Measurements from ENCODE around the gene C22orf39.

Gene C22orf39

DNA sequence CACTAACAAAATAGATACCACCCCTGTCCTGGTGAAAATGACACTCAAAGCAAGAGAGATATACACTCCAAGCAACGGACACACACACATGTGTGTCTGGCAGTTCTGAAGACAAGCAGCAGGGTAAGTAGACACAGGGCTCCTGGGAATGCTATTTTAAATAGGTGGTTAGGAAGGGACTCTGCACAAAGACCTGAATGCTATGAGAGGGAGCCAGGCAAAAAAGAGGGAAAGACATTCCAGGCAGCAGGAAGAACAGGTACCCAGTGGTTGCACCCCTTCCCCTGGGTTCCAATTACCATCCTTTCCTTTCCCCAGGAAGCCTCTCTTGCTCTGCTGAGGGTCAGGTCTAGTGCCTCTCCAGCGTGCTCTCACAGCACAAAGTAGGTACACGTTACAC lies 28.5 kb upstream of the C22orf39 start:
- FAIRE-seq = no peak

DNA sequence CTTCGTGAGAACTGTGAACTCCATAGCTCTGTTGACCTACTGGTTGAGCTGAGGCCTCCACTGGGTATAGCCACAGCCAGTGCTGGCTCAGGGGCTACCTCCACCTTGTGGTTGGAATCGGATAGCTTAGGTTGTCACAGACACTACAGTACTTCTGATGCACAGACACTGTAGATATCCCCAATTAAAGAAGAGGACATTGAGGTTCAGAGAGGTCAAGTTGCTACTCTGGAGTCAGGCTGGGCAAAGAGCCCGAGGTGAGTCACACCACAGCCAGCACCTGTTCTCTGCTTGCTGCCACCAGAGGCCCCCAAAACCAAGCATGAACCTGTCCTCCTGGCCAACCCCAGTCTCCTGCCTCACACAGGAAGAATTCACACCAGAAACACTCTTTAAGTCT lies 26.1 kb upstream of the C22orf39 start:
- no peak for FAIRE-seq

DNA sequence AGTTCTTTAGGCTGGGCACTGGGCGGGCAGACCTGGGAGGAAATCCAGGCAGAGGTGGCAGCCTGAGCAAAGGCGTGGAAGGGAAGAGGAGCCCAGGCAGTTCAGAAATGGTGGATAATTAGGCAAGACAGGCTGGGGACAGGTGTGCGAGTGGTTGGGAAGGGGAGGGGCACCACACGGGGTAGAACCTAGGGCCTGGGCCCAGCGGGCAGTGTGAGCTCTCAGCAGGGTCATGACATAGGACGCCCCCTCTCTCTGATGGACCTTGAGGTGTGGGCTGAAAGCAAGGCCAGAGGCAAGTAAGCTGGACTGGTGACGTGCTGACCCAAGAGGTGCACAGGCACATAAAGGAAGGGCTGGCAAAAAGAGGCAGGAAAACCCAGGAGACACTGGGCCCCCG lies 24.7 kb upstream of the C22orf39 start:
- FAIRE-seq = no peak

DNA sequence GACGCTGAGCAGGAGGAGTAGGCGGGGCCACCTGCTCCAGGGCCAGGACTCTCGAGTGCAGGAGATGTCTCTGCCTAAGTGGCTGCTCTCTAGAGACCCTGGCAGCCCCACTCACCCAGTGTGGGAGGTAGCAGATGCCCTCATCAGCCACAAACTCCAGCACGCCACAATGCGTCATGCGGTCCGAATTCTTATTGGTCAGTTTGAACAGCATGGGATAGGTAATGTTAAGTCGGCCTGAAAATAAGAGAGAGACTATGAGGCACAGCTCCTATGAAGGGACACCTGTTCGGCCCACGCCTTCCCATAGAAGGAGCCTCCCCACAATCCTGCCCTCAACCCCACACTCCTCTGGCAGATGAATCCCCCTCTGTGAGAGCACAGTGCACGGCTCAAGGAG lies 24.1 kb upstream of the C22orf39 start:
- no peak for FAIRE-seq

DNA sequence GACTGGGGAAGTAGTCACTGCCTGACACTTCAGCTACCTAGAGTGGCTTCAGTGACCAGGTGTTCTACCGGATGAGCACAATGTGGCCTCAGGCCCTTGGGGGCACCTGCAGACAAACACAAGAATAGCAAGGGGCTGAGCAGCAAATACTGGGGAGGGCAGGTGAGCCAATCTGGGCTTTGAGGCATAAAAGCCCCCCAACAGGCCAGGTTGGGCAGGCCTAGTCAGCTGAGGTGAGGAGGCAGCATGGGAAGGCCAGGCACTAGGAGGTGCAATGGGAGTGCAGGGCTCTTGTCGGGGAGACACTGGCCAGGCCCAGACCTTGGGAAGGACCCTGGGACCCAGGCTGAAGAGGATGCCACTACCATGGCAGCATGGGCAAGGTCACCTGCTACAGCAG lies 22.5 kb upstream of the C22orf39 start:
- no peak for FAIRE-seq

DNA sequence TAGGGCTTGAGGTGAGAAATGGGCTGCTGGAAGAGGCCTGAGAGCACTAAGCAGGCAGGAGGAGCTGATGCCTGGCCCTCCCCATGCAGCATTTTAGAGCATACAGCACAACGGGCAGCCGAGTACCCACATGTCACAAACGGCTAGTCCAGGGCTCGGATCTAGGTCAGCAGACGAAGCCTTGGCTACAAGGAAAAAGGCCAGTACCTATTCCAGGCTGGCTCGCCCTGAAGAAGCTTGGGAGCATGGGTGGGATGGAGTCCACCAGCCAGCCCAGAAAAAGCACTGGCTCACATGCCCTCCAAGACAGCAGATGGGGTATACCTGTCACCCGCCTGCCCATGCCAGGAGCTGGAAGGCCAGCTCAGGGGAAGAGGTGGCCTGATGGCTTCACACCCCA lies 21.9 kb upstream of the C22orf39 start:
- FAIRE-seq = no peak

DNA sequence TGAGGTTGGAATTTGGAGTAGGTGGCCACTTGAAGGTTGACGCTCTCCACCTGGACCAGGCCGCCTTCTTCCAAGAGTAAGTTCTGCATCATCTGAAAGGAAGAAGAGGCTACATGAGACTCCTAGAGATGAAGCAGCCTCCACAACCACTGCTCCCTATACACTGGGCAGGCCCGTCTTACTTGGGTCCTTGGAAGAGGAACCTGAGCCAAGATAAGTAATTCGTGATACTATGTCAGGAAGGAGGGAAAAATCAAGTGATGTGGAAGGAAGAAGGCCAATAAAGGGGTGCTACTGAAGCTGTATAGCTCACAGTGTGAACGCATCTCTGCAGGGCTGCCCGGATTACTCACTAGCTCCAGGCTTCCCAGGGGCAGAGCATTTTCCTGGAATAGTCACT lies 20.4 kb upstream of the C22orf39 start:
- no peak for FAIRE-seq

DNA sequence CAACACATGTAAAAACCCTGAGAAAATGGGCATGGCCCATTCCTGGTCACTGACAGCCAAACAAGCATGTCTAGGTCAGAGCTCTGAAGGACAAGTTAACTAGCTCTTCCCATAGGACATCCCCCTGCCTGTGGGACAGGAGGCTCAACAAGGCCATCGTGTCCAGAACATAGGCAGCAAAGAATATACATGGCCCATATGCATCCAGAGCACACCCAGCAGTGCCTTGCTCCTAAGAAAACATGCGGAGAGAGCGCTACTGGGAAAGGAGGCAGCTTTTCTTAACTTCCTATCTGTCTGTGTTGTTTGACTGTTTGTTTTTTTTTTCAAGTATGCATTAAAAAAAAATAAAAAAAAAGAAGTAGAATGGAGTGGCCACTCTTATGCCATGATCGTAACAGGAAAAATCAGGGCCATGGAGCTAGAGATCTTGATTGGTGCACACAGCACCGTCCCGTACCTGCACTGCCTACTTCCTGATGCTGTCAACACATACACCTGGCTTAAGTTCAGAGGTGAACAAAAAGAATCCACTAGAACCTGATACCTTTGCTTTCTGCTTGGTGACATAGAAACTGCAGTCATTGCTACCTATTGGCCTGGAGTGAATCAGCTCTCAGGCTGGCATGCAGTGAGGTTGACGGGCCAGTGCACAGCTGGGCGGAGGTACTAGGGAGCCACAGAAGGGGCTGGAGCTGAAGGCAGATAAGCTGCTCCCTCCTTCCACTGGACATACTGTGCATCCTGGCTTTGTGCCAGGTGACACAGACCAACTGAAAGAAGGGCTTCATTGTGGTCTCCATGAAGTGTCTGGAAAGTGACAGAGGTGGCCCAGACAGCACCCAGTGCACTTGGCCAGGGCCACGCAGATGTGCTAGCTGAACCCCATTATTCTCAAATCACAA lies 19.6 kb upstream of the C22orf39 start:
- FAIRE-seq = no peak

DNA sequence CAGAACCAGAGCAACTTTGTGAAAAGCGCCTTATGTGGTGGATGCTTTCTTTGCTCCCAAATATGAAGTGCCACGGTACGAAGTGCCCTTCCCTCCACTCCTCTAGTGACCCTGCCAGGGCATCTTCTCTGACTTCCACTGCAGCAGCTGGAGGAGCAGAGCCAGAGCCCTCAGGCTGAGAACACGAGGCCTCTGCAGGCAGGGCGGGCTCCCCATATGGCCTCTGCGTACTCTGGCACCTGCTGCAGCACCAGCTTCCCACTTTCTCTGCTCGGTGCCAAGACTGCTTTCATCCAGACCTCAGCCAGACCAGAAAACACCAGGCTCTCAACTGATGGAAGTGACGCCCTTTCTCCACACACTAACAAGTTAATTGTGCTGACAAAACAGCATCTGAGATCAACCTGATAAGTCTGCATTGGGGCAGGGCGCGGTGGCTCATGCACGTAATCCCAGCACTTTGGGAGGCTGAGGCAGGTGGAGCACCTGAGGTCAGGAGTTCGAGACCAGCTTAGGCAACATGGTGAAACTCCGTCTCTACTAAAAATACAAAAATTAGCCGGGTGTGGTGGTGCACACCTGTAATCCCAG lies 18.7 kb upstream of the C22orf39 start:
- no peak for FAIRE-seq

DNA sequence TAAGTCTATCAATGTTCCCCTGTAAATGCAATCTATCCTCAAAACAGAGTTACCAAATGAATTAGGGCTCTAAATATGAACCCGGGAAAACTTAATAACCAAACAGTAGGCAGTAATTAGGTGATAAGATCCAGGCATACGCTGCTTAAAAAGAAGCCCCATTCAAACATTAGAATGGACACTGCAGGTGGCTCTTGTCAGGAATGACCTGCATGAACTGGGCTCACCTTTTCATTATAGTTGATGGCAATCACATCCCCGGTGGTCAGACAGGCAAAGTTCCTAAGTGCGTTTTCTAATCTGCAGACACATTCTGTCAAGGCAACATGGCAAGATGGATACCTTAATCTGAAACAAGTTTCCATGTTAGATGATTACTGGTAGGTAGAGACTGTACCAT lies 17.5 kb upstream of the C22orf39 start:
- no peak for FAIRE-seq

DNA sequence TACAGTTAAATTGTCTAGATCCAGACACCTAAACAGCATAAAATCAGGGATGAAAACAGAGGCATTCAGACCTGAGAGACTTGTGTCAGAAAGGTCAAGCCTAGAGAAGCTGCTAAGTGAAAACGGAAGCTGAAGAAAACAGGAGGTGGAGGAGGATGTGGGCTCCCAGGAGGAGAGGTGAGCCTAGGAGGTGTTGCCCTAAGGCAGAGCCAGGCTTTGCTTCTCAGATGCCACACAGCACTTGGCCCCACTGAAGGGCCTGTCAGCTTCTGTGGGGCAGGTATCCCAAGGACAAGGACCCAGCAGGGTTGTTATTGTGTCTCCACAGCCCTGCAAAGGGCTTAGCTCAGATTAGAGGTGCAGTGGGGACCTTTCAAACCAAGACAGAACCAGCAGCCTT lies 17.0 kb upstream of the C22orf39 start:
- FAIRE-seq = no peak

DNA sequence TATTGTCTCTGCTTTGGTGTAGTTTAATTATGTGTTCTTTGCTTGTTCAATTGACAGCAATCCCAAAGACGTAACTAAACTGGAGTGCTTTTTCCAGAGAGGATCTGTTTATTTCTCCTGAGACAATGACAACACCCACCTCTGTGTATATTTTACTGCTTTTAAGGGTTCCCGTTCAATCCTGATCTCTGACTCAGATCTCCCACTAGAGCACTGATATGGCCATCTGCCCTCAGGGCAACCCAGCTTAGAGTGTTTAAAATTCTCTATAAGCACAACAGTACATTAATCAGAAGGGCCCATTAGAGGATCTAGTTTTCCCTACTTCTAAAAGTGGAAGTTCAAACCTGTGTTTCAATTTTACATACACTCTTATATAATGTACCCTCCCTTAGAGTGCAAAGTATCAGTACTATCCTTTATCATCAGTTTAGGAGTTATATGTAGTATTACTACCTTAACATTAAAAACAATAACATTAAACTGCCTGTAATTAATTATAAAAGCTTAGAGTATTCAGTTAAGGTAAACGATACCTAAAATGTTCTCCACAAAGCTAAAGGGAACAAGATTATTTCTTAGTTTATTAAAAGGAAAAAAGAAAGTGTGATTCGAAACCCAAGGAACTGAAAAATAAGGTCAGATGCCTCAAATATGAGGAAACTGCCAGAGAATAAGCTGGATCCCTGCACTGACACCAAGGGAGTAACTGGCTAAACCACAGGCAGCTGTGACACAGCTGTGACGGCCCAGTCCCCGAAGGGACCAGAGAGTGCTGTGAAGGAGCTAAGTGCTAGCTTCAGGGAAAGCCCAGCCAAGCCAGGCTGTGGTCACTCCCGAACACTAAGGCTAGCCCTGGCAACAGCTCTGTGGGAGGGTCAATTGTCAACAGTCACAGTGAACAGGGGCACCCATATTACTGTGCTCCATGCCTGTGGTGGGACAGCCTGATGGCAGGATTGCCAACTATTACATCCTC lies 16.3 kb upstream of the C22orf39 start:
- no peak for FAIRE-seq

DNA sequence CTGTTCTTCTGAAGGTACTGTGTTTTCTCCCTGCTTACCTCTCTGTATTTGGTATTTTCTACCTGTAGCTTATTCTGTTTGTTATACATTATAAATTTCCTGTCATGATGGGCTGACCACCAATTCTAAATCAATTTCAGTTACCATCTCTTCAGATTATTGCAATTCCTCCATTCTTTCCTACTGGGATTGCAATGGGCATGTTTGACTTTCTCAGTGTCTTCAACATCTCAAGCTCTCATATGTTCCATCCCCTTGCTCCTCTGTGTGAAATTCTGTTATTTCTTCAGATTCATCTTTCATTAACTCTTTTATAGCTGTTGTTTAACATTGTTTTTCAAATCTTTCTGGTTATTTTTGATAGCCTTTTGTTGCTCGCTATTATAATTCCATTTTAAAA lies 15.5 kb upstream of the C22orf39 start:
- no peak for FAIRE-seq

DNA sequence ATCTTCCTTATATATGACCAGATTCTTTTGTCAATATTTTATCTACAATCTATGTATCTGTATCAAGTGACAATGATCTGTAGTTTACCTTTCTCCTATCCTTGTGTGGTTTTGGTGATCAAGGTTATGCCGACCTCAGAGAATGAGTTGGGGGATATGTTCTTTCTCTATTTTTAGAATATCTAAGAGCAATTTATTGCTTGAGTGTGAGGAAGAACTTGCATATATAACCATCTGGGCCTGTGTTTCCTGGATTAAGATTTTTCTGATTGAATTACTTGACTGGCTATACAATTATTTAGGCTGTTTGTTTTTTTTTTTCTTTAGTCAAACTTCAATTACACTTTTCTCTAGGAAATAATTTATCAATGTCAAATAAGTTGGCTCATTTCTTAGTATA lies 14.0 kb upstream of the C22orf39 start:
- FAIRE-seq = no peak

DNA sequence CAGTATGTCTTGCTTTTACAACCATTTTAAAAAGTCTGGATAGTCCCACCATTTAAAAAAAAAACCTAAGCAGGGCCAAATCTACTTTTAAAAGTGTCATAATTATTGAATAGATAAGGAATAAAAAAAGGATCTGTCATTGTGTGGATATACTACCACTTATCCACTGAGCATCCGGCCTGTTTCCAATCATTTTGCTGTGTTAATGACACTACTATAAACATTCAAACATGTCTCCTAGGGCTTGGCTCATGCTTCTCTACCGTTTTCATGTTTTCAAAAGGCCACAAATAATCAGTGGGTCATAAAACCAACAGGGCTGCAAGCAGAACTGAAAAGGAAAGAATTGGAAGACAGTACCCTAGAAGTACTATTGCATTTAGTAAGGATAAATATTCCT lies 12.5 kb upstream of the C22orf39 start:
- FAIRE-seq = no peak

DNA sequence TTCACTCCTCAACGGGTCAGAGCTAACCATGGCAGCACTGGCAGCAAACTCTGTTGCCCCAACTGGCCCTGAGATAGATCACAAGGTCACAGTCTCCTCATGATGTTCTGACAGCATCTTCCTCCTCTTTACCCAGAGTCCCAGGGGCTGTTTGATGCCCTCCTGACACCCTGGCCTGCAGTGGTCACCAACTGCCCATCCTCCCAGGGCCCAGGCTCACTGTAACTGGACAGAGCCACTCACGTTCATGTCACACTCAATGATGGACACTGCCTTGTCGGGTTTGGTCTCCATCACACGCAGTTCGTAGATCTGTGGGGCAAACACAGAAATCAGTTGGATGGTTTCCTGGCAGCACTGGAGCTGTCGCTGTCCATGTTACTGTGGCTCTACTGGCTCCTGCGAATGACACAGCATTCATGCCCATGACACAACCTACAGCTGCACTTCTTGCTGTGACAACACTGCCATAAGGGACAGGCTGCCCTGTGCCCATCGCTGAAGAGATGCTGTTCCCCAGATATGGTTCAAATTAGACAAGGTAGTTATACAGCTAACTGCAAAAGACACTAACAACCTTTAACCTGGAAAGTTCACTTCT lies 10.4 kb upstream of the C22orf39 start:
- FAIRE-seq = no peak

DNA sequence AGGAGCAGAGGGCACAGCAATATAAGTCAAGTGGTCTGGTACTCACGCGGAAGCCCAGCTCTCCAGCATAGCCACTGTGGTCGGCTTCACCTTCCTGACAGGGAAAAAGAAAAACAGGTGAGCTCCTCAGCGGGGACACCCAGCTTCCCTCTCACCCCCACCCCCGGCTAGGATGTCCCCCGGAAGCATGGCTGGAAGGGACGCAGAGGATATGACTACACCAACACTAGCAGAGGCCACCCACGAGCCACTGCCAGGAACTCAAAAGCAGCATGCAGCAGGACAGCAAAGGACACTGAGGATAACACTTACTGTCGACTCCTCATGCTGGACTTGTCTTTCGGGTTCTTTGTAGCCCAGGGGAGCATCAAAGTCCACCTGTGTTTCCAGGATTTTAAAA lies 9.0 kb upstream of the C22orf39 start:
- no peak for FAIRE-seq

DNA sequence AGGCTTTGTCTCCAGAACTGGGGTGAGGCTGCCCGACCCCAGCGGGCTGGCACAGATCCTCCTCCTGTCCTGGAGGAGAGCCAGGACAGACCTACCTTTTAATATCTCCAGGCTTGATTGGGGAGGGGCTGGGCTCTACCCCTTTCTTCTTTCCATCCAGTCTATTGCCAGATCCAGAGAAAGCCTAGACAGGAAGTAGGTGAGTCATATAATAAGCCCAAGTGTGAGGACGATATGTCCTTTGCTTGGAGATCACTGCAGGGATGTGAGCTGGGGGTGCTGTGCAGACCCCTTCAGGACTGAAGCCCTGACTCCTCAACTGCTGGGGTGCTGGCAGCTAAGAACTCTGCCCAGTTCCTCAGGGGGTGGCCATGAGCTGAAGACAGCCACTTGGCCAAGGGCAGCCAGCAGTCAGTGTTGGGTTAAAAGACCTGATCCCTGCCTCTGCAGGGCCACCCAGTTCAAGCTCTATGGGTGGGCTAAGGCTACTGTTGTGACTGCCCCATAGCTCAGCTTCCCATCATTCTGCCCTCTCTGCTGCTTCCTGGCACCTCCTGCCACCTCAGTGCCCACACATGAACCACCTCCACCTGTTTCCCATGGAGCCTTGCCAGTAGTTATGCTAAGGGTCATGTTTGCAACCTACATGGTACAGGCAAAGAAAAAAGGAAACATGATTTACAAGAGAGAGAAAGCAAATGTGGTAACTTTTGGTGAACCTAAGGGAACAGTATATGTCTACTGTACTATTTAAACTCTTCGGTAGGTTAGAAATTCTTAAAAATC lies 8.3 kb upstream of the C22orf39 start:
- no peak for FAIRE-seq

DNA sequence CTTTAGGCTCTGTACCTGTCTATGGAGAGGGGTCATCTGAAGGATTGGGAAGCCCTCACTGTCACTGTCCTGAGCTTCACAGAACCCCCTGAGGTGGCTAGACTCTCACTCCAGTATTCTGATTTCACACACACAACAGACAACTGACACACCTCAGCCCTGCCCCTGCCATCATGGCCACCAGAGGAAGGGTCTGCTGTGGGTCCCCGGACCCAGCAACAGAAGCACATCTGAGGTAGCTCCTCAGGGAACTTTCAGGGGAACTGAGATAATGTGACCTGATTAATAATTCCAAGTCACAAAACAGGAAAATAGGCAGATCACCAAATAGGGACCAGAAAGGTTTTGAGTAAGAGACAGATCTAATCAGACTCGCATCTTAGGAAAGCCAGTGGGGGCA lies 7.5 kb upstream of the C22orf39 start:
- FAIRE-seq = no peak

DNA sequence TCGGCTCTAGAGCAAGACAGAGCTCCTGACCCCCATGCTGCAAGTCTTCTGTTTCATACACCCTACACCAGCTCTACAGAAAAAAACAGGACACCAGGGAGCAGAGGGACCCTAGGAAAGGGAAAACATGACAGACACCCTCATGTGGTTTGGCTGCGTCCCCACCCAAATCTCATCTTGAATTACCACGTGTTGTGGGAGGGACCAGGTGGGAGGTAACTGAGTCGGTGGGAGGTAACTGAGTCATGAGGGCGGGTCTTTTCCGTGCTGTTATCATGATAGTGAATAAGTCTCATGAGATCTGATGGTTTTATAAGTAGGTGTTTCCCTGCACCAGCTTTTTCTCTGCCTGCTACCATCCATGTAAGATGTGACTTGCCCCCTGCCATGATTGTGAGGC lies 6.6 kb upstream of the C22orf39 start:
- FAIRE-seq = no peak

DNA sequence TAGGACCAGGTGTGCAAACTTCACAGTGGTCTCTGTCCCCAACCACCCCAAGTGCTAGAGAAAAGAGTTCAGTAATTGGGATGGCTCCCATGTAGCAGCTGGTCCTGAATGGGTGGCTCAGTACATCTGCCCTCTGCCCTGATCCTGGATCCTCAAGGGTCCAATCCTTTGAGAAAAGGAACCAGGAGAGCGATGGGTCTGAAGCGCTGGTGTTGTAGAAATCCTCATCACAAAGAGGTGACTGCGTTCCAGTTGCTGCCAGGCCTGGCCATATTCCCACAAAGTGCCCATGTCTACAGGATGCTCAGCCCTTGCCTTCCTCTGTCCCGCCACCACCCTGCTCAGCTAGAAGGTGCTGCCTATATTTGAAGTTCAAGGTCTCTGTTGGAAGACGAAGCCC lies 6.2 kb upstream of the C22orf39 start:
- FAIRE-seq = no peak

DNA sequence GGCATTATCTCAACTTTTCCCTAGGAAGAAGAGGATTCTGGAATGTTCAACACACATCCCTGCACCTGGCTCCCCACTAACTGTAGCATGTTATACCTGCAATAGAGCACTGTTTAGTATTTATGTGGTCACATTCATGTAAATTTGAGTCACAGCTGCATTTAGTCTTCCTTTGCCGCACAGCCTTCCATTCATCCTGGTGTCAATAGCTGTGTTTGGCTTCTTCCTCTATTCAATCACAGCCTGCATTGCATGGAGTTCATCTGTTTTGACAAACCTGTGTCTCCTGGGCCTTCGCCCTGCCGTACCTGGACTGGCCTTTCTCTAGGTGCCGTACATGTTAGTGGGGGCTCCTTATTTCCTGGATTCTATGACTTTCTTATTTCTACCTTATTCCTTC lies 4.1 kb upstream of the C22orf39 start:
- FAIRE-seq = no peak
